T-helper 17 cell (primary cell): ENCODE measurements around the gene TRIM3. TPM values are rescaled to one million over a fixed set of nuclear protein-coding genes. Genes with fewer than 3 reads are reported as not detected.
A peak's percentile ranks its signal among the peaks of the same experiment; 100 is the strongest.

Experiments
- ATAC-seq: fragments of 150-1000 bp; cut with Tn5 transposase; 2 replicates; pipeline ENCODE4 v1.10.0; 2021; ENCODE audit warnings: mild to moderate bottlenecking, moderate library complexity
- DNase-seq, 3 donors: peaks; one replicate each; pipeline versions ENCODE4 v3.0.0 to v3.0.0-alpha.2; 2020 to 2021
- H3K9me3 ChIP-seq: one replicate; pipeline ENCODE4 v1.7.0; 2013; ENCODE audit warnings: low read length, mild to moderate bottlenecking; ENCODE audit not compliant: control insufficient read depth, poor library complexity, severe bottlenecking
- H3K27ac Mint-ChIP-seq: one replicate; pipeline ENCODE4 v1.8.0; 2022; ENCODE audit warnings: mild to moderate bottlenecking, moderate library complexity, mixed read lengths
- H3K27me3 Mint-ChIP-seq: one replicate; pipeline ENCODE4 v1.8.0; 2022; ENCODE audit warnings: mixed read lengths
- H3K36me3 Mint-ChIP-seq: one replicate; pipeline ENCODE4 v1.8.0; 2022; ENCODE audit warnings: low read depth, mixed read lengths
- H3K4me1 Mint-ChIP-seq: one replicate; pipeline ENCODE4 v1.8.0; 2022; ENCODE audit warnings: mild to moderate bottlenecking, mixed read lengths
- H3K4me3 Mint-ChIP-seq: one replicate; pipeline ENCODE4 v1.8.0; 2022; ENCODE audit warnings: mild to moderate bottlenecking, moderate library complexity, mixed read lengths
- total RNA-seq, 4 donors: library from RNA in 2 of 4; stranded (reverse) in 2 of 4; gene quantifications; one replicate each; pipeline ENCODE4 v1.2.3 and lab custom pipeline; 2022 to 2026

TRIM3 gene
- total RNA-seq, 2 donors from 2014 or later, result 14.2 to 21.4 TPM

DNA sequence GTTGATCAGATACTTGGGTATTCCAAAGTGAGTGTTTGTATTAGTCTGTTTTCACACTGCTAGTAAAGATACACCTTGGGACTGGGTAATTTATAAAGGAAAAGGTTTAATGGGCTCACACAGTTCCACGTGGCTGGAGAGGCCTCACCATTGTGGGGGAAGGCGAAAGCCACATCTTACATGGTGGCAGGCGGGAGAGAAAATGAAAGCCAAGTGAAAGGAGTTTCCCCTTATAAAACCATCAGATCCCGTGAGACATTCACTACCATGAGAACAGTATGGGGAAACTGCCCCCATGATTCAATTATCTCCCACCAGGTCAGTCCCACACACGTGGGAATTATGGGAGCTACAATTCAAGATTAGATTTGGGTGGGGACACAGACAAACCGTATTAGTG is 14.6 kb upstream of the TRIM3 start:
- DNase-seq (no peak), ATAC-seq (no peak)
- H3K9me3 ChIP-seq, result no peaks in the 10 kb centered on the region
- Mint-ChIP-seq H3K36me3 (peaks cover 4% of the 10 kb centered on the region), H3K4me3 (no peak overlapping the region), H3K27ac (peak overlapping the region; percentile 76), H3K4me1 (peaks cover 21% of the 10 kb centered on the region), H3K27me3 (no peaks in the 10 kb centered on the region)

DNA sequence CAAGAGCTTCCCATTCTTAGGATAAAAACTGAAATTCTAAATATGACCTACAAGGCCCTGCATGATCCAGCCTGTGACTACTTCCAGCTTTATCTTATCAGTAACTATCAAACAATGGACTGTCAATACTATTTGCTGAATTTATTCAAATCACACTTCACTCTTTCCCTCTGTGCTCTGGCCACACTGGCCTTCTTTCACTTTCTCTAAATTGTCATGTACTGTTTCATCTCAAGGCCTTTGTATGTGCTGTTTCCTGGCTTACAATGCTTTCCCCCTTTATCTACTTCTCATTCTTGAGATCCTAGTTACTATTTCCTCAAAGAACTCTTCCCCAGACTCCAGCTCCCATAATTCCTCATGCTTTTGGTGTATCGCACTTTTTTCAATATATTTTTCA is 13.2 kb upstream of the TRIM3 start:
- Mint-ChIP-seq H3K4me3 (no peak overlapping the region), H3K27me3 (no peaks in the 10 kb centered on the region), H3K36me3 (peaks cover 9% of the 10 kb centered on the region), H3K4me1 (peaks cover 22% of the 10 kb centered on the region), H3K27ac (no peak overlapping the region)
- DNase-seq (no peak), ATAC-seq (no peak)
- no peaks in the 10 kb centered on the region for H3K9me3 ChIP-seq

DNA sequence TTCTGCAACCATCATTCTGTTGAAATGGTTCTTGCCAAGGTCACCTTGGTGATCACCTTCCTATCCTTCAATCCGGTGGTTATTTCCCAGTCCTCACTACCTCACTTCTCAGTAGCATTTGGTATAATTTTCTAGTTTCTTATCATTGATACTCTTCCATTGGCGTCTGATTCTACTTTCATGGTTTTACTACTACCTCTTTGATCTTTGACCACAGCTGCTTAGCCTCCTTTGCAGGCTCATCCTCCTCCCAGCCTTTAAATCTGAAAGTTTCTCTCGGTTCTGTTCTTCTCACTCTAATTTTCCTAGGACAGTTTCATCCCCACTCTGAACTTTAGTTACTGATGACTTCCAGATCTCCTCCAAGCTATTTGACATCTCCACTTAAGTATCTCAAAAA is 12.5 kb upstream of the TRIM3 start:
- Mint-ChIP-seq H3K4me3 (no peak overlapping the region), H3K27me3 (no peaks in the 10 kb centered on the region), H3K4me1 (peaks cover 18% of the 10 kb centered on the region), H3K36me3 (peaks cover 11% of the 10 kb centered on the region), H3K27ac (no peak overlapping the region)
- no peaks in the 10 kb centered on the region for H3K9me3 ChIP-seq
- DNase-seq (no peak), ATAC-seq (no peak)

DNA sequence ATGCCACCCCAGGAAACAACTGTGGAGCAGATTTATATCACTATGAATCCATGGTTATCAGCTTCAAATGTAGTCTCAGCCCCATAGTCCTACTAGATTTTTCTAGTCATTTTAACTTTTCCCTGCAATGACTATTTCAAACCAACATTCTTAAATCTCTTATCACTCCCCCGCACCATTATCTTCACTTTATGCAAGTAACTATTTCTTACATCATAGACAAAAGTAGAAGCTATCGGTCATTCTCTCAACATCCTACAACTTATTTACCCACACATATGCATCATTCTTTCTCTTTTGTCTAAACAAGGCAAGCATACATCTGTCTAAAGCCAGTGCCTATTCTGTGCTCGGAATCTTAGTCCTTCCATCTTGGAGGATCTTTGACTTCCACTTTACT is 11.9 kb upstream of the TRIM3 start:
- no peaks in the 10 kb centered on the region for H3K9me3 ChIP-seq
- peaks cover 12% of the 10 kb centered on the region for H3K36me3 Mint-ChIP-seq
- ATAC-seq (no peak), DNase-seq (no peak)
- no peak overlapping the region for H3K4me3 Mint-ChIP-seq
- H3K27me3 Mint-ChIP-seq, result no peaks in the 10 kb centered on the region
- no peak overlapping the region for H3K27ac Mint-ChIP-seq
- peaks cover 24% of the 10 kb centered on the region for H3K4me1 Mint-ChIP-seq

DNA sequence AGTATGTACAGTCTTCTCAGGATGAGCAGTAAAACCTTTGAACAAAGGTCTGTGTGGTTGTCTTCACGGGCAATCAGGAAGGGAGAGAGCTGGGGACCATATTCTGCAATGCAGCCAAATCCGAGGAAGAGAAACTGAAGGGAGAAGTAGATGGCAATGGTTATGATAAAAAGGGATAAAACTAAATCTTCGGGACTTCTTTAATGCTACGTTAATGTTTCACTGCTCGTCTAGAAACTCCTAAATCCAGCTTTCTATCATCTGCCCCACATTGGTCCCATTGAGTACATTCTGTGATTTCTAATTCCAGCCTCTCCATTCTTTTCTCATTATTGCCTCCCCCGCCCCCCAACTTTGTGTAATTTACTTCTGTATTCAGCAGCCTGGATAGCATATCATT is 9.3 kb upstream of the TRIM3 start:
- H3K27ac Mint-ChIP-seq, result peak overlapping the region; percentile 94
- peaks cover 12% of the 10 kb centered on the region for H3K36me3 Mint-ChIP-seq
- H3K4me3 Mint-ChIP-seq, result peak overlapping the region; percentile 96
- no peaks in the 10 kb centered on the region for H3K9me3 ChIP-seq
- H3K4me1 Mint-ChIP-seq, result peaks cover 26% of the 10 kb centered on the region
- ATAC-seq, result no peak
- DNase-seq, result no peak
- no peaks in the 10 kb centered on the region for H3K27me3 Mint-ChIP-seq

DNA sequence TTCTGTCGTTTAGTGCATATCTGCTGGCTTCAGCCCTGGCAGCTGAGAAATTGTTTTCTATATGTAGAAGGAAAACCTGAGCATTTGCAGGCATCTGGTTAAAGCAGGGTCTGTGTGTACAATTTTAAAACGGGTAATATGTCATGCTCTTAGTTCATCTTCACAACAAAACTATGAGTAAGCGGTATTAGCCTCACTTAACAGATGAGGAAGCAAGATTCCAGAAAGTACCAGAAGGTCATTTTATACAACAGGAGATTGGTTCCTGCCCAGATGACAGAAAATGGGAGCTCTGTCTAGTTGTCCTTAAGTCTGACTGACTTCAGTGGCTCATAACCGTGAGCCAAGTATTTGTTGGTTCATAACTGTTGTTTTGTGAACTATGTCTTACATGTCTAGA is 8.7 kb upstream of the TRIM3 start:
- Mint-ChIP-seq H3K27ac (peak overlapping the region; percentile 94), H3K36me3 (peaks cover 15% of the 10 kb centered on the region), H3K4me3 (peak overlapping the region; percentile 96), H3K4me1 (peaks cover 26% of the 10 kb centered on the region), H3K27me3 (no peaks in the 10 kb centered on the region)
- H3K9me3 ChIP-seq, result no peaks in the 10 kb centered on the region
- no peak for DNase-seq
- no peak for ATAC-seq

DNA sequence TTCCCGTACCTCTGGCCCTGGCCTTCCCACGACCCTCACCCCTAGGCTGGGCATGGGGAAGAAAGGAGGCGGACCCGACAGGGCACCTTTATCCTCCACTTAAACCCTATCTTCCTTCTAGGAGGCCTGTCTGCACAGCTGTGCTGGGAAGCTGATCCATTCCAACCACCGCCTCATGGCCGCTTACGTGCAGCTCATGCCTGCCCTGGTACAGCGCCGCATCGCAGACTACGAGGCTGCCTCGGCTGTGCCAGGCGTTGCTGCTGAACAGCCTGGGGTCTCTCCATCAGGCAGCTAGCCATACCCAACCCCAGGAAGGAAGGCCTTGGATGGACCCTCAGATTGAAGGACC is 8.2 kb upstream of the TRIM3 start:
- peak overlapping the region; percentile 96 for H3K4me3 Mint-ChIP-seq
- H3K27ac Mint-ChIP-seq, result peak overlapping the region; percentile 94
- peak; percentile 6 for ATAC-seq
- H3K27me3 Mint-ChIP-seq, result no peaks in the 10 kb centered on the region
- H3K4me1 Mint-ChIP-seq, result peaks cover 26% of the 10 kb centered on the region
- no peaks in the 10 kb centered on the region for H3K9me3 ChIP-seq
- no peak for DNase-seq
- peaks cover 17% of the 10 kb centered on the region for H3K36me3 Mint-ChIP-seq

DNA sequence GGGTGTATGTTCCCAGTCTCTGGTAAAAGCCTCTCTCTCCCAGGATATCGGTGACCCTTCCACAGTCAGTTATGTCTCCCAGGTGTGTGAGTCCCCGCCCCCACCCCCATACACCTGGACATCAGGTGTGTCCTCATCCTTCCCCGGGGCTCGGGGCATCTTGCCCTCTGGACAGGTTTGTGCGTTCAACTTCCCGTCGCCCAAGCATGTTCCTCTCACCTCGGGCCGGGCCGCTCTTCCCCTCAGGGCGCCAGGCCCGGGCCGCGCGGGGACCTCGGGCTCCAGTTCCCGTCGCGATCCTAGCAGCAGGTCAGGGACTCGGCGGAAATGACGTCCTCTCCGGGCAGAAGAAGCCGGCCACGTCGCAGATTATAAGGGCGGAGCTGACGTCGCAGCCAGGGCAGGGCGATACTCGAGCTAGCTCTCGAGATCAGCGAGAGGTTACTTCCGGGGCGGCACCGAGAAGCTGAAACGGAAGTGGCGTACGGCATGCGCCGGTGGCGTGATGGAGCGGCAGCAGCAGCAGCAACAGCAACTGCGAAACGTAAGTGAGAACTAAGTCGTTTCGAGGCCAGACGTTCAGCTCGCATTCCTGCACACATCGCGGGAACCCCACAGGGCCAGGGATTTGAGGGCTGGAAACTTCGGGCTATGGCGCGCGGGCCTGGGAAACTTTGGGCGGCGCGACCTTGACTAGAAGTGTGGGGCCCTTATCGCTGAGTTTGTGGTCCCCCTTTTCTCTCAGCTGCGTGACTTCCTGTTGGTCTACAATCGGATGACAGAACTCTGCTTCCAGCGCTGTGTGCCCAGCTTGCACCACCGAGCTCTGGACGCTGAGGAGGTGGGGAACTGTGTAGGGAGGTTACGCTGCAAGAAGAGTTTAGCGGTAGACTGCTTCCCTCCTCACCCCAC is 7.5 kb upstream of the TRIM3 start, which contains the start of the genes ARFIP2 and TIMM10B:
ARFIP2 (minus strand) TSS at position 320 of the 912 bp plus-strand sequence. CDS start 910 bp downstream, outside the sequence.
TIMM10B (plus strand) TSS at position 490 of the 912 bp plus-strand sequence; CDS start at position 506, 16 bp downstream.
- H3K27me3 Mint-ChIP-seq, result no peaks in the 10 kb centered on the region
- H3K27ac Mint-ChIP-seq, result peak within 1 kb of the TSS; percentile 94
- ATAC-seq (peak; percentile 96), DNase-seq (peak; percentile 89 to 93 (median 90))
- H3K9me3 ChIP-seq, result no peaks in the 10 kb centered on the region
- peak within 1 kb of the TSS; percentile 96 for H3K4me3 Mint-ChIP-seq
- H3K36me3 Mint-ChIP-seq, result peaks cover 17% of the 10 kb centered on the region
- peaks cover 28% of the 10 kb centered on the region for H3K4me1 Mint-ChIP-seq

DNA sequence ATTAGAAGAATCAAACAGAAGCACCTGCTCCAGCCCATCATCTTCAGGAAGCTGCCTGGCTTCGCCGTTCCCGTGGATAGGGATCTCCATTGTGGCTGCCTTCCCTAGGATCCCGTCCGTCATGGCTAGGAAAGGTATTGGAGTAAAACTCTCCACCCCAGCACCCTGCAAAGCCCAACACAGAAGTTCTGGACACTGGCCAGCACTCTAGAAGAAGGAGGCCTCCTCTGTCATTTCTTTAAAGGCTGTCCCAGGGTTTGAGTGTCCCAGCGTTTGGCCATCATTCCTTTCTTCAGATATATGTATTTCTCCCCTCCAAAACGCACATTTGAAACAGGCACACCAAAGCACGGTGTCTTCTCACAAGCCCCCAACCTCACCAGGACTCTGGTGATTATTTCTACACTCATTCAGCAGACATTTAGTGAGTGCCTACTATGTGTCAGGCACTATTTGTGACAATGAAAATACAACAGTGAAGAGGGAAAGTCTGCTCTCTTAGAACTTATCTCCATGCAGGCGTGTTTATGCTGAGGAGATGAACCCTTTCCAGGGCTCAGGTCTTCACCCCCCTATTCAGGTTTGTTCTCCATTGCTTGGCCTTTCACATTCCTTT is 6.7 kb upstream of the TRIM3 start:
- H3K4me3 Mint-ChIP-seq, result peak overlapping the region; percentile 96
- ATAC-seq, result no peak
- H3K36me3 Mint-ChIP-seq, result peaks cover 17% of the 10 kb centered on the region

DNA sequence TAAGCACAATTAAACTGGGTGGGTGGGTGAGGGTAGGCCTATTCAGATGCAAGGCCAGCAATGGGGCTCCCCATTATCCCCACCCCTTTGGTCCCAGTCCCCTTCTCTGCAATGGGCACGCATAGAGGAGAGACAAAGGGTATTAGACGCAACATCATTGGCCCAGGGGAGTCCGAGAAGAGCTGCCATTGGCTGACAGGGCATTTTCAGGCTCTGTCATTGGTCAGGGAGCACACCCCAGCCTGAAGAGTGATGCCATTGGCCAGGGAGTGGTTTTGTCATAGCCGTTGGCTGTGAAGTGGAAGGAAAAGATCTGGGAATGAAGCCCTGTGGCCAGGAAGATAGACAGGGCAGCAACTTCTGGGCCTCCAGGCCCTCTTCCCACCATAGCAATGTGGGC is 2.8 kb upstream of the TRIM3 start:
- DNase-seq (no peak), ATAC-seq (no peak)
- no peaks in the 10 kb centered on the region for H3K9me3 ChIP-seq
- peaks cover 10% of the 10 kb centered on the region for H3K36me3 Mint-ChIP-seq
- H3K4me3 Mint-ChIP-seq, result no peak overlapping the region
- peak overlapping the region; percentile 66 for H3K27ac Mint-ChIP-seq
- H3K27me3 Mint-ChIP-seq, result no peaks in the 10 kb centered on the region
- H3K4me1 Mint-ChIP-seq, result peaks cover 32% of the 10 kb centered on the region

More for the DNA sequence above, 6.7 kb upstream of the TRIM3 start:
- H3K9me3 ChIP-seq, result no peaks in the 10 kb centered on the region
- H3K27me3 Mint-ChIP-seq, result no peaks in the 10 kb centered on the region
- peak overlapping the region; percentile 94 for H3K27ac Mint-ChIP-seq
- no peak for DNase-seq
- peaks cover 28% of the 10 kb centered on the region for H3K4me1 Mint-ChIP-seq

DNA sequence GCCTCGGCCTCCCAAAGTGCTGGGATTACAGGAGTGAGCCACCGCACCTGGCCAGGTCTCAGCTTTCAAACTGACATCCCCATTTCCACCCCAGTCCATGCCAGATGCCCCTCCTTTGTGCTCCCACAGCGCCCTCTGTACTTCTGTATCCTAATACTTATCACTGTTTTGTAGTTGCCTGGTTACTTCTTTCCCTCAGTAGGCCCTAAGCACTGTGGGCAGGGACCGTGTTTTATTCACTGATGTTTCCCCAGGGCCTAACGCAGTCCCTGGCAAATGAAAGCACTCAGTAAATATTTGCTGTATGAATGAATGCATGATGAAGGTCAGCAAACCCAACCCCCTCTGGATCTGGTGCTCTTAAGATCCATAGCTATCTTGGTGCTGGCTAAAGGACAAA is 2.2 kb upstream of the TRIM3 start:
- DNase-seq, result no peak
- Mint-ChIP-seq H3K27ac (peak overlapping the region; percentile 66), H3K36me3 (peaks cover 6% of the 10 kb centered on the region), H3K27me3 (no peaks in the 10 kb centered on the region), H3K4me3 (no peak overlapping the region), H3K4me1 (peaks cover 30% of the 10 kb centered on the region)
- H3K9me3 ChIP-seq, result no peaks in the 10 kb centered on the region
- ATAC-seq, result no peak

DNA sequence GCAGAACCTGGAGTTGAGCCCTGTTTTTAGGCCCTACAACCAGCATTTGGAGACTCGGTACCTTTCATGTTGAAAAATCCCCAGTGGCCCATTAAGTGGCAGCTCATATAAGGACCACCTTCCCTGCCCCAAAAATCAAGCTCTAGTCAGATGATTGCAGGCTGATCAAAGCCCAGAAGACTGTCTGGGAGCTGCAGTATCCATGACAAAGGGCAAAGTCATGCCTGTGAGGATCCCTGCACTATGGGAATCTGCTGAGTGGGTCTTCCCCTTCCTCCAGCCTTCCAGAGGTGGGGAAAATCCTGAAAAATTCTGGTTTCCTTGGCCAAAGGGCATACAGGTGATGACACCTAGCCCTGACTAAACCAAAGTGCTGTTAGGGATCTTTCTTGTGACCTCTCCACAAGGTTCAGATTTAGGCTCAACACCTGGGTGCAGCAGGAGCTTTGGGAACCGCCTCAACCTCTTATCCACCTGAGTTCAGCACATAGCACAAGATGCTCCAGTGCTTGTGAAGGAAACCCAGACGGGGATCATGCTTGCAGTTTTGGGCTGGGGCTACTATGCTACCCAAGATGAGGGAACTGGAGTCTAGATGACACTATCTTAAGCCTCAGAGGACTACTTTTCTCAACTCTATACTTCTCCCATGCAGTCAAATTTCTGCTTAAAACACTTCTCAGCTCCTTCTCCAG is 1.2 kb upstream of the TRIM3 start:
- Mint-ChIP-seq H3K4me3 (peak overlapping the region; percentile 90), H3K27ac (peak overlapping the region; percentile 75), H3K27me3 (no peaks in the 10 kb centered on the region), H3K4me1 (peaks cover 22% of the 10 kb centered on the region), H3K36me3 (peaks cover 6% of the 10 kb centered on the region)
- ATAC-seq (peak; percentile 19), DNase-seq (no peak)
- no peaks in the 10 kb centered on the region for H3K9me3 ChIP-seq

DNA sequence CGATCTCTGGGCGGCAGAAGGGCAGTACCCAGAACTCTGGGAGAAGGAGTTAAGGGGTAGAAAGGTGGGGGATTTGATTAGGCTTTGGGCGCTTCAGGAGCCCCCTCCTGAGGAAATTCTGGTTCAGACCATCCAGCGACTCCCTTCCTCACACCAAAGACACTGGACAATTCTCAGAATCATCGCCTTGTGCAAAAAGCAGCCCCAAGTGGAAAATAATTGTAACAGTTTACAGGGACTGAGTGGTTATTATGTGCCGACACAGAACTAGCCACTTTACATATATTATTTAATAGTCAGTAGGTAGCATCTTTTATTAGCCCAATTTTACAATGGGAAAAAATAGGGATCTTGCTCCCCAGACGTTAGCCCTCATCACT is 662 bp upstream of the TRIM3 start:
- peak overlapping the region; percentile 75 for H3K27ac Mint-ChIP-seq
- peaks cover 20% of the 10 kb centered on the region for H3K4me1 Mint-ChIP-seq
- peaks cover 6% of the 10 kb centered on the region for H3K36me3 Mint-ChIP-seq
- DNase-seq (no peak), ATAC-seq (peak; percentile 2)
- H3K9me3 ChIP-seq, result no peaks in the 10 kb centered on the region
- H3K27me3 Mint-ChIP-seq, result no peaks in the 10 kb centered on the region
- H3K4me3 Mint-ChIP-seq, result peak overlapping the region; percentile 90
